GM19193 (cell line): ENCODE results near the gene GTF2H2.
"Not testable (repeated sequence)": the region's sequence is repeated elsewhere in the genome, so short reads cannot be mapped to it uniquely, and the experiment has no call there.

Experiments used
- POLR2A ChIP-seq: IDR thresholded peaks from 4 replicates; pipeline ENCODE4 v1.6.1; 2011; ENCODE audit not compliant: insufficient read depth, insufficient read length; ENCODE audit errors: extremely low read depth

The GTF2H2 gene

GRCh38 chr5:71067262-71067928 is at the start of gene GTF2H2:
Gene GTF2H2 (minus strand): TSS chr5:71067676. CDS start chr5:71062763, 4,913 bp downstream.
- TF ChIP-seq POLR2A, result not testable (repeated sequence)

GRCh38 chr5:71025289-71025953 is 42.1 kb downstream of the GTF2H2 start, which contains the start of gene NAIP:
Gene NAIP (minus strand): TSS chr5:71025339. CDS start chr5:71012915, 12,424 bp downstream.
- not testable (repeated sequence) for TF ChIP-seq POLR2A

DNA sequence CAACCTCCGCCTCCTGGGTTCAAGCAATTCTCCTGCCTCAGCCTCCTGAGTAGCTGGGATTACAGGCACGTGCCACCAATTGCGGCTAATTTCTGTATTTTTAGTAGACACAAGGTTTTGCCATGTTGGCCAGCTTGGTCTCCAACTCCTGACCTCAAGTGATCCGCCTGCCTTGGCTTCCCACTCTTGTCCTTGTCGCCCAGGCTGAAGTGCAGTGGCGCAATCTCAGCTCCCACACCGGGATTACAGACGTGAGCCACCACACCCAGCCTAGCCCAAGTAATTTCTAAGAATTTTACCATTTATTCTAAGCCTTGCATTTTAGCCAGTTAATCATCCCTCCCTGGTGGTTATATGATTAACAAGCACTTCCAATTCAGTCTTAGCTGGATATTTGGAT is 53.3 kb downstream of the GTF2H2 start:
- no peak for TF ChIP-seq POLR2A

GRCh38 chr5:71013575-71013974 is 53.9 kb downstream of the GTF2H2 start:
- TF ChIP-seq POLR2A, result no peak

DNA sequence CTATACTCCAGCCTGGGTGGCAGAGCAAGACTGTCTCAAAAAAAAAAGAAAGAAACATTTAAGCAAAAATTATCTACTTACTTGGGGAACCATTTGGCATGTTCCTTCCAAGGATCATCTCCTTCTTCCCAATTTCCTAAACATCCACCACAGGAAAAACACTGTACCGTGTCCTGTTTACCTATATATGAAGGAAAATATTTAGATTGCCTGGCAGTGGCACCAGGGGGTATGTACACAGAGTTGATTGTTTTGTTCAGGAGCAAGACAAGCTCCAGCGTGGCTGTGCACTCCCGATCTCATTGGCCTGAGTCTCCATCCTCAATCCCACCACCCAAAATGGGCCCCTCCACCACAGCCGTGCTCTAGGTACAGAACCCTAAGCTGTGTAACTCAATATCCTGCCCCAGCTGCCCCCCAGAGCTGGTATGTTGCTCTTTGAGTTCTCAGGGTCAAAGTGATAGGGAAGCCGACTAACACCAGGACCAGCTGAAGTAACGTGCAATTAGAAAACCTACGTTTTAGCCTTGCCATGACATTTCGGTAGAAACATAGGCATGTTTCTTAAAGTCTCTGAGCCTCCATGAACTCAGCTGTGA is 56.2 kb downstream of the GTF2H2 start:
- TF ChIP-seq POLR2A, result no peak
